Urinary bladder (tissue), 4 donors: Measurements from ENCODE around the gene LHFPL6. TPM values are rescaled to one million over a fixed set of nuclear protein-coding genes. Genes with fewer than 3 reads are reported as not detected.
"Not testable (repeated sequence)": the region's sequence is repeated elsewhere in the genome, so short reads cannot be mapped to it uniquely, and the experiment has no call there.

Source experiments
- DNase-seq: peaks from one replicate; pipeline ENCODE4 v3.0.0-alpha.2; 2015; ENCODE audit errors: extremely low spot score
- H3K27ac ChIP-seq: one replicate; pipeline ENCODE4 v1.5.1; 2013; ENCODE audit warnings: low read depth, mild to moderate bottlenecking, moderate library complexity
- H3K36me3 ChIP-seq: one replicate; pipeline ENCODE4 v1.6.1; 2013; ENCODE audit warnings: mild to moderate bottlenecking, moderate library complexity; ENCODE audit not compliant: insufficient read depth
- H3K4me1 ChIP-seq: one replicate; pipeline ENCODE4 v1.6.1; 2013; ENCODE audit warnings: mild to moderate bottlenecking, moderate library complexity; ENCODE audit not compliant: insufficient read depth
- H3K4me3 ChIP-seq: one replicate; pipeline ENCODE4 v1.5.1; 2013; ENCODE audit warnings: low read depth, low read length
- WGBS: extraction: QIAGEN DNeasy Blood & Tissue Kit; methylation state at CpG from one replicate; pipeline ENCODE4 v1.1.7; 2013; 5-methylcytosine and 5-hydroxymethylcytosine counted together
- polyA plus RNA-seq: library from polyadenylated mRNA; stranded (reverse); fragments of 200-250 nt; gene quantifications from one replicate; pipeline ENCODE4 v1.2.3, GENCODE V29; 2013
- total RNA-seq: library from RNA; depleted of rRNA; stranded (reverse); fragments of >200 nt; gene quantifications from one replicate; pipeline ENCODE4 v1.2.3, GENCODE V29; 2014
- donor health status: healthy with polysubstance abuse.
- donor health status: healthy.

LHFPL6 gene
- total and polyA plus RNA-seq, 2 donors: 84.3 to 89.9 TPM

- Histone ChIP-seq H3K27ac (no peak overlapping the region), H3K4me1 (no peaks in the 10 kb centered on the region), H3K4me3 (no peak overlapping the region), H3K36me3 (no peaks in the 10 kb centered on the region)
- DNase-seq: no peak
- 25% methylated on average over 3 of the region's 3 CpGs for WGBS
Measured at GRCh38 chr13:39350461-39350881, 252.5 kb downstream of the LHFPL6 start.

GRCh38 chr13:39349391-39349960, 253.5 kb downstream of the LHFPL6 start:
- DNase-seq: no peak
- WGBS: 92% methylated on average over 6 of the region's 6 CpGs
- no peak overlapping the region for H3K4me3 ChIP-seq
- no peaks in the 10 kb centered on the region for H3K36me3 ChIP-seq
- no peaks in the 10 kb centered on the region for H3K4me1 ChIP-seq
- no peak overlapping the region for H3K27ac ChIP-seq

GRCh38 chr13:39347926-39348901, 254.8 kb downstream of the LHFPL6 start:
- no peak for DNase-seq
- 84% methylated on average over 9 of the region's 9 CpGs for WGBS
- H3K27ac ChIP-seq: no peak overlapping the region
- H3K36me3 ChIP-seq: no peaks in the 10 kb centered on the region
- H3K4me3 ChIP-seq: no peak overlapping the region
- no peaks in the 10 kb centered on the region for H3K4me1 ChIP-seq

GRCh38 chr13:39345982-39346381, 257.0 kb downstream of the LHFPL6 start:
- Histone ChIP-seq H3K4me3 (no peak overlapping the region), H3K4me1 (no peaks in the 10 kb centered on the region), H3K27ac (no peak overlapping the region), H3K36me3 (no peaks in the 10 kb centered on the region)
- no peak for DNase-seq
- 95% methylated on average over 5 of the region's 5 CpGs for WGBS

DNA sequence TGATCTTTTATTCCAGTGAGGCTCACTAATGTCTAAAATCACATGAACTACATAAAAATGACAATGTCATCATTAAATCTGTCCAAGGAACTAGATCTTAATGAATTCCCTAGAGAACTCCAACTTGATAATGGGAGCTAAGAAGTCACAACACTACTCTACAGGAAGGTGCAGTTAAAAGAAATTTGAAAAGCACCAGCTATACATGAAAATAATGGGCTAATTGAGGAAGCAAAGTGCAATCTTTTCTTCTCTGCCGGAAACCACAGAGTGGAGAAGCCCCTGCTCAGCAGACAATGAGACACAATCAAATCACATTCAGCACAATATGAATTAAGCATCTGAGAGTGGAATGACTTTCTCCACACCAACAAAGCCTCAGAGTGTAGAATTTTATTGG, 261.7 kb downstream of the LHFPL6 start:
- no peak for DNase-seq
- no peaks in the 10 kb centered on the region for H3K4me1 ChIP-seq
- no peak overlapping the region for H3K4me3 ChIP-seq
- 51% methylated on average over 1 of the region's 1 CpG for WGBS
- no peaks in the 10 kb centered on the region for H3K36me3 ChIP-seq
- H3K27ac ChIP-seq: no peak overlapping the region

- not testable (repeated sequence) for H3K36me3 ChIP-seq
Measured at GRCh38 chr13:39338114-39338513, 264.9 kb downstream of the LHFPL6 start.

GRCh38 chr13:39336937-39337336, 266.1 kb downstream of the LHFPL6 start:
- Histone ChIP-seq H3K36me3 (no peaks in the 10 kb centered on the region), H3K4me3 (no peak overlapping the region), H3K4me1 (no peaks in the 10 kb centered on the region), H3K27ac (no peak overlapping the region)
- DNase-seq: no peak

More at GRCh38 chr13:39338114-39338513, 264.9 kb downstream of the LHFPL6 start:
- WGBS: 96% methylated on average over 6 of the region's 6 CpGs
- not testable (repeated sequence) for H3K4me3 ChIP-seq, H3K27ac ChIP-seq, DNase-seq, H3K4me1 ChIP-seq

- no peak for DNase-seq
- Histone ChIP-seq H3K36me3 (no peaks in the 10 kb centered on the region), H3K4me1 (no peaks in the 10 kb centered on the region), H3K27ac (no peak overlapping the region), H3K4me3 (no peak overlapping the region)
- WGBS: 69% methylated on average over 4 of the region's 4 CpGs
Measured at GRCh38 chr13:39336207-39336606, 266.8 kb downstream of the LHFPL6 start.

DNA sequence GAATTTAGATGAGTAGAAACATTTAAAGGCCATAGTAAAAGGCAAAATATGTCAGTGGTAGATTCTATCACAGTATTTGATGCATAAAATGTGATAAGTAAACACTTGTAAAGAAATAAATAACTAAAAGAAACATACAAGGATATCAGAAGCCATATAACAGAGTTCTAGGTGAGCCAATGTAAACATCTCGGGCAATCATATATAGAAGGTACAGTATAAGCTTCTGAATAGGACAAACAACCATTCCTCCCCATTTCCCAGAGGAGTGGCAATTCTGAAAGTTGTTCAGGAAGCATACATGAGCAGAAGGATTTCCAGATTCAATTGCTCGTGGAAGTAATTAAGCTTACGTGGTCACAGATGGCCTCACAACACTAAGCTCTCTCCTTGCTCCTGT, 267.3 kb downstream of the LHFPL6 start:
- no peak for DNase-seq
- Histone ChIP-seq H3K27ac (no peak overlapping the region), H3K4me1 (no peaks in the 10 kb centered on the region), H3K4me3 (no peak overlapping the region), H3K36me3 (no peaks in the 10 kb centered on the region)
- WGBS: 66% methylated on average over 3 of the region's 3 CpGs

DNA sequence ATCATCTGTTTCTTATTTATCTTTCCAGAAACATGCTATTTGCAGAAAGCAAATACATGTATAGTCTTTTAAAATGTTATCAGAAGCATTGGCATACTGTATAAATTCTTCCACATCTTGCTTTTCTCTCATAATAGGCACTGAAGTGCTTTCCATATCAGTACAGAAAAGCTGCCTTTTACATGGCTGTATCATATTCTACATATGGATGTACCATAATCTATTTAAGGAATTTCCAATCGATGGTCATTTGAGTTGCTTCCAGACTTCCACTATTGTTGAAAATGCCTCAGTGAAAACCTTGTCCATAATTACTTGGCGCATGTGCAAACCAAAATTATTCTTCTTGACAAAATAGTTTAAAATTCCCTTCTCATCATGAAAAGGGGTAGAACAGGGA, 272.5 kb downstream of the LHFPL6 start:
- DNase-seq: no peak
- 96% methylated on average over 2 of the region's 2 CpGs for WGBS
- Histone ChIP-seq H3K27ac (no peak overlapping the region), H3K4me1 (no peaks in the 10 kb centered on the region), H3K4me3 (no peak overlapping the region), H3K36me3 (no peaks in the 10 kb centered on the region)

- 79% methylated on average over 5 of the region's 5 CpGs for WGBS
- Histone ChIP-seq H3K4me3 (no peak overlapping the region), H3K36me3 (no peaks in the 10 kb centered on the region), H3K4me1 (no peaks in the 10 kb centered on the region), H3K27ac (no peak overlapping the region)
- no peak for DNase-seq
Measured at GRCh38 chr13:39329182-39329639, 273.8 kb downstream of the LHFPL6 start.

- 99% methylated on average over 1 of the region's 1 CpG for WGBS
Measured at GRCh38 chr13:39327172-39327479, 275.9 kb downstream of the LHFPL6 start.

DNA sequence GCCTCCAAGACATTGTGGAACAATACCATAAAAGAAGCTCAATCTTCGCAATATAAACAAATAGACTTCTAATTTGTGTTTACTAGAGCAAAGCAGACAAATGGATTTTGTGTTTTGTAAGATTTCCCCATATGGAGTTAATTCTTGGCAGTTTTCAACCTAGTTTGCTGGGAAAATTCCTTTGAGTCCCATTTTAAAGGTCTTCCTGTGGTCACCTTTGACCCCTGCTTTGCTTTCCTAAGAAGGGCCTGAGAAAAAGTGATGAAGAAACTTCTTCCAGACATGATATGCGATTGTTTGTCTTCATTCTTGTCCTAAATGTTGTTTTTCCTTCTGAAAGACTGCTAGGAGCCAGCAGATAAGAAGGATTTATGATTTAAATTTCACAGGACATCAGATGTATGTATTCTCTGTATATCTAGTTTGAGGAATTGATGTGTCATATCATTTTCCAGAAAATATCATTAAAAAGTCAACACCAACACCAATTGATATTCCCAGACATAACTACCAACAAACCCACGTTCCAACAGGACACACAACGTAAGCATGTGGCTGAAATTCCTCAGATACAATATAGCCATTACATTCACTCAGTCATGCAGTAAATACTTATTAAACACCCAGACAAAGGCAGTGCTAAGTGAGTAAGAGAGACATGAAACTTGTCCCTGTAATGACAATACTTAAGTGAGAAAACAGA, 276.4 kb downstream of the LHFPL6 start:
- Histone ChIP-seq H3K4me1 (no peaks in the 10 kb centered on the region), H3K36me3 (no peaks in the 10 kb centered on the region), H3K4me3 (no peak overlapping the region), H3K27ac (no peak overlapping the region)
- 81% methylated on average over 4 of the region's 4 CpGs for whole genome bisulfite sequencing
- no peak for DNase-seq

More at GRCh38 chr13:39327172-39327479, 275.9 kb downstream of the LHFPL6 start:
- no peaks in the 10 kb centered on the region for H3K36me3 ChIP-seq
- H3K4me1 ChIP-seq: no peaks in the 10 kb centered on the region
- DNase-seq: no peak
- H3K27ac ChIP-seq: no peak overlapping the region
- no peak overlapping the region for H3K4me3 ChIP-seq
